ENCODE results near the gene PNLDC1. TPM values are rescaled to one million over a fixed set of nuclear protein-coding genes. Genes with fewer than 3 reads are reported as not detected.

PNLDC1 gene
- total and polyA plus RNA-seq, 2 of the 4 experiments (the other 2 are of a cell fraction): not detected

DNA sequence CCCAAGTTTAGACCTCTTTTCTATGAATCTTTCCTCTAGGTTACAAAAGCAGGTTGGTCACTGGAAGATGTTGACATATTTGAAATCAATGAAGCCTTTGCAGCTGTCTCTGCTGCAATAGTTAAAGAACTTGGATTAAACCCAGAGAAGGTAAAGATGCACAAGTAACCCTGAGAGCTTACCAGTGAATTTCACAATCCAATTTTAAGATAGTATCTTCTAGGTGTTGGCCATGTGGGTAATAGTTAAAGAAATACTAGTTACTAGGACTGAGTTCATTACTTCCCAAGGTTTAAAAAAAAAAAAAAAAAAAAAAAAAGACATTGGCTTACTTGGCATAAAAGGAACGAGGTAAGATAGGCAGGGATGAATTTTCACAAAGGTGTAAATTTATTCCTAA lies 21.9 kb upstream of the PNLDC1 start:
- TF ChIP-seq, protein P1, sequence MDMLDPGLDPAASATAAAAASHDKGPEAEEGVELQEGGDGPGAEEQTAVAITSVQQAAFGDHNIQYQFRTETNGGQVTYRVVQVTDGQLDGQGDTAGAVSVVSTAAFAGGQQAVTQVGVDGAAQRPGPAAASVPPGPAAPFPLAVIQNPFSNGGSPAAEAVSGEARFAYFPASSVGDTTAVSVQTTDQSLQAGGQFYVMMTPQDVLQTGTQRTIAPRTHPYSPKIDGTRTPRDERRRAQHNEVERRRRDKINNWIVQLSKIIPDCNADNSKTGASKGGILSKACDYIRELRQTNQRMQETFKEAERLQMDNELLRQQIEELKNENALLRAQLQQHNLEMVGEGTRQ (IDR thresholded peaks at IDR 0.05; ENCODE audit: low read depth, low read length): no peak
- TF ChIP-seq MAZ (IDR thresholded peaks at IDR 0.05; ENCODE audit: borderline replicate concordance, low read depth, low read length): no peak
- Histone ChIP-seq H3K9me3 (ENCODE audit: control insufficient read depth, insufficient read depth, low read length) (no peaks in the 10 kb centered on the region), H3K14ac (replicated peaks; ENCODE audit: low read depth, low read length) (no peak overlapping the region), H2BK5ac (ENCODE audit: low read depth, low read length, poor library complexity, severe bottlenecking) (no peak overlapping the region), H3K4me2 (ENCODE audit: low read depth, low read length) (no peak overlapping the region), H3K4ac (ENCODE audit: low read depth, low read length) (no peak overlapping the region), H4K5ac (ENCODE audit: low read depth, low read length) (no peak overlapping the region), H2BK15ac (ENCODE audit: low read depth, low read length) (no peak overlapping the region), H3K9me1 (ENCODE audit: insufficient read depth, low read length) (no peaks in the 10 kb centered on the region), H2AK5ac (ENCODE audit: low read depth, low read length) (no peak overlapping the region), H2BK20ac (ENCODE audit: low read depth, low read length) (no peak overlapping the region), H4K20me1 (ENCODE audit: insufficient read depth, low read length) (no peaks in the 10 kb centered on the region), H2AFZ (replicated peaks; ENCODE audit: low read length, poor library complexity) (no peak overlapping the region), H4K91ac (ENCODE audit: insufficient read depth, low read depth, low read length) (no peak overlapping the region), H3K18ac (ENCODE audit: low read depth, low read length) (no peak overlapping the region), H3K36me3 (ENCODE audit: control insufficient read depth, insufficient read depth, low read length) (peaks cover 40% of the 10 kb centered on the region), H3K4me1 (ENCODE audit: control insufficient read depth, insufficient read depth, low read length) (no peaks in the 10 kb centered on the region), H3K23ac (ENCODE audit: low read depth, low read length) (no peak overlapping the region), H2BK120ac (ENCODE audit: low read depth, low read length) (no peak overlapping the region), H2AK9ac (replicated peaks; ENCODE audit: low read depth, low read length, poor library complexity) (no peak overlapping the region), H3K27me3 (ENCODE audit: control insufficient read depth, insufficient read depth, low read length) (no peaks in the 10 kb centered on the region), H3K79me1 (ENCODE audit: low read depth in 1 of 2, low read length in 2 of 2) (peaks cover 8 to 11% of the 10 kb centered on the region in 2 experiments), H3K27ac (ENCODE audit: insufficient read depth, low read length) (no peak overlapping the region), H3K56ac (ENCODE audit: extremely low read depth, insufficient read depth, low read length) (no peak overlapping the region), H4K8ac (ENCODE audit: low read depth in 2 of 2, low read length in 2 of 2) (no peak overlapping the region), H3K9ac (ENCODE audit: low read depth, low read length) (no peak overlapping the region), H3K4me3 (ENCODE audit: insufficient read depth, low read depth, low read length) (no peak overlapping the region)
- BruUV-seq (replicated peaks): no TSS peak
- intact Hi-C loops (cut with micrococcal nuclease) (no loop called here), in situ Hi-C loops (cut with MboI; ENCODE audit: low sequenced_read_pairs) (no loop called here), dilution Hi-C loops (cut with HindIII; ENCODE audit: low sequenced_read_pairs, unreplicated experiment) (no loop called here)
- DNase-seq (no peak), ATAC-seq (ENCODE audit: low read depth) (no peak)
- POLR2A ChIA-PET (ENCODE audit: unreplicated experiment): no interaction called here
- CTCF ChIA-PET: no interaction called here
- no CpG with 5 or more reads among the region's 1 CpG for WGBS, 2 experiments (ENCODE audit: extremely low coverage in 2 of 2, insufficient read length in 1 of 2)
